ENCODE measurements around the gene CFAP410.

CFAP410 gene

GRCh38 chr21:44351535-44352252 is 12.5 kb upstream of the CFAP410 start:
- in situ Hi-C loops (cut with HindIII; ENCODE audit: low sequenced_read_pairs), result no loop called here
- no peak overlapping the region for H3K4me3 ChIP-seq (ENCODE audit: low read depth, low read length)
- no peak for TF ChIP-seq CTCF (IDR thresholded peaks at IDR 0.05; ENCODE audit: low read depth, low read length)
- no peak for DNase-seq (ENCODE audit: low read depth, low spot score)

GRCh38 chr21:44350773-44351481 is 11.7 kb upstream of the CFAP410 start:
- H3K4me3 ChIP-seq (ENCODE audit: low read depth, low read length), result no peak overlapping the region
- TF ChIP-seq CTCF (IDR thresholded peaks at IDR 0.05; ENCODE audit: low read depth, low read length), result no peak
- in situ Hi-C loops (cut with HindIII; ENCODE audit: low sequenced_read_pairs), result no loop called here
- no peak for DNase-seq (ENCODE audit: low read depth, low spot score)

DNA sequence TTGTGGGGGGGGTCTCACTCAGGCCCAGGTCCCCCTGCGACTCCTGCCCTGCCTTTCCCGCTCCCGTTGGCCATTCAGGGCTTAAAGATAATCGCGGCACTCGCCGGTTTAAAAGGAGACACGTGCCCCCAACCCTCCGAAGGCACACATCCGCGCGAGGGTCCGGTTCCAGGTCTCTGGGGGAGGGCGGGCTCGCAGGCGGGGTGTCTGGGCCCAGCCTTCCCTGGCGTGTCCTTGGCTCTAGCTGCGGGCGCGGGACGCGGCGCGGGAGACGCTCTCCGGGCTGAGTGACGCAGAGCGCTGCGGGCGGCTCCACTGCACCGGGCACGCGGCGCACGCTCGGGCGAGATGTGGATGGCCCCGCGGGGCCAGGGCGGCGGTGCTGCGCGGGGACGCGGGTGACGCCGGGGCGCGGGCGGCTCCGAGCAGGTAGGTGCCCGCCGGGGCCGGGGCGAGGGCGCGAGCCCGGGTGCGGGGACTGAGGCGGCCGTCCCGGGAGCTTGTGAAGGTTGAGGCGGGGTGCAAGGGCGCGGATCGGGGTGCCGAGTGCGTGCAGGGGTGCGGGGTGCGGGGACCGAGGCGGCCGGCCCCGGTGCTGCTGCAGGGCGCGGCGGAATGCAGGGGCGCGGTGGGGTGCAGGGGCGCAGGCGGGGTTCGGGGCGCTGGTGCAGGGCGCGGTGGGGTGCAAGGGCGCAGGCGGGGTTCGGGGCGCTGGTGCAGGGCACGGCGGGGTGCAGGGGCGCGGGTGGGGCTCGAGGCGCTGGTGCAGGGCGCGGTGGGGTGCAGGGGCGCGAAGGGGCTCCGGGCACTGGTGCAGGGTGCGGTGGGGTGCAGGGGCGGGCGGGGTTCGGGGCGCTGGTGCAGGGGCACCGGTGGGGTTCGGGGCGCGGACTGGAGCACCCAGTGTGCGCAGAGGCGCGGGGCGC is 10.9 kb upstream of the CFAP410 start:
- in situ Hi-C loops (cut with HindIII; ENCODE audit: low sequenced_read_pairs), result no loop called here
- no peak overlapping the region for H3K4me3 ChIP-seq (ENCODE audit: low read depth, low read length)

GRCh38 chr21:44349416-44349846 is 10.2 kb upstream of the CFAP410 start:
- in situ Hi-C loops (cut with HindIII; ENCODE audit: low sequenced_read_pairs), result no loop called here
- TF ChIP-seq CTCF (IDR thresholded peaks at IDR 0.05; ENCODE audit: low read depth, low read length), result no peak
- no peak for DNase-seq (ENCODE audit: low read depth, low spot score)
- no peak overlapping the region for H3K4me3 ChIP-seq (ENCODE audit: low read depth, low read length)

More for the DNA sequence above, 10.9 kb upstream of the CFAP410 start:
- TF ChIP-seq CTCF (IDR thresholded peaks at IDR 0.05; ENCODE audit: low read depth, low read length), result no peak
- no peak for DNase-seq (ENCODE audit: low read depth, low spot score)

DNA sequence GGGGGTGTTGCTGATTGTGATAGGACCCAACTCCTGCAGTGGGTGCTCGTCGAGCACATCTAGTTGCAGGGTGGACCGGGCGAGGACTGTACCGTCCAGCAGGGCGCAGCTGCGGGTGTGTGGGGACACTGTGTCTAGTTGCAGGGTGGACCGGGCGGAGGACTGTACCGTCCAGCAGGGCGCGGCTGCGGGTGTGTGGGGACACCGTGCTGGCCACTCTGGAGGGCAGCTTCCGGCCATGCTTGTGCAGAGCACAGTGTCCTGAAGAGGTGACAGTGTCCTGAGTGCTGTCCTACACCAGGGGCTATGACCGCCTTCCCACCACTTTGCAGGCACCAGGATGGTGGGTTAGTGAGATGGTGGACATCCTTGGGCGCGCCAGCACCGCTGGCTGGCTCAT is 9.7 kb upstream of the CFAP410 start:
- no peak for TF ChIP-seq CTCF (IDR thresholded peaks at IDR 0.05; ENCODE audit: low read depth, low read length)
- no peak overlapping the region for H3K4me3 ChIP-seq (ENCODE audit: low read depth, low read length)
- in situ Hi-C loops (cut with HindIII; ENCODE audit: low sequenced_read_pairs), result no loop called here
- DNase-seq (ENCODE audit: low read depth, low spot score), result no peak

DNA sequence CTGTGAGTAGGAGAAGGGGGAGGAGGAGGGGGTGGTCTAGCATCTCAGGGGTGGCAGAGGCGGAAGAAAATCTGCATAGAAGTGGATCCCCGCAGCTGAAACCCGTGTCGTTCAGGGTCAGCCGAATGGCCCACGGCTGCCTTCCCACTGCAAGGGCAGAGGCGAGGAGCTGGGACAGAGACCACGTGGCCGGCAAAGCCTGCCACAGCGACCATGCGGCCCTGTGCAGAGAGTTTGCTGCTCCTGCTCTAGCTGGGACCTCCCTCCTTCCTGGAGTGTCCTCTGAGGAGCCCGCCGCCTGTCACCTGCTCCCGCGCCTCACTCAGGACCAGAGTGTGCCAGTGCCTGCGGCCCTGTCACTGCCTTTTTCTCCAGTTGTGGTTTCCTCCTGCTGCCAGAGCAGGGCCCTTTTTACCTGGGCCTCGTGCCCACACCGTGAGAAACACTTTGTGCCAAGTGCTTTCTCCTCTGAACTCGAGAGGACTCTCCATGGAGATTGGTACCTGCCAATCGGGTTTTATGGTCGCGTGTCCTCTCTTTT is 8.8 kb upstream of the CFAP410 start:
- in situ Hi-C loops (cut with HindIII; ENCODE audit: low sequenced_read_pairs), result no loop called here
- no peak overlapping the region for H3K4me3 ChIP-seq (ENCODE audit: low read depth, low read length)
- no peak for TF ChIP-seq CTCF (IDR thresholded peaks at IDR 0.05; ENCODE audit: low read depth, low read length)
- DNase-seq (ENCODE audit: low read depth, low spot score), result no peak
